ENCODE results near the gene NDUFB7.
A peak's percentile ranks its signal among the peaks of the same experiment; 100 is the strongest.

The NDUFB7 gene

GRCh38 chr19:14519860-14520407, 51.9 kb downstream of the NDUFB7 start:
- no peak for DNase-seq

- DNase-seq = no peak
Measured at GRCh38 chr19:14519245-14519859, 52.5 kb downstream of the NDUFB7 start.

DNA sequence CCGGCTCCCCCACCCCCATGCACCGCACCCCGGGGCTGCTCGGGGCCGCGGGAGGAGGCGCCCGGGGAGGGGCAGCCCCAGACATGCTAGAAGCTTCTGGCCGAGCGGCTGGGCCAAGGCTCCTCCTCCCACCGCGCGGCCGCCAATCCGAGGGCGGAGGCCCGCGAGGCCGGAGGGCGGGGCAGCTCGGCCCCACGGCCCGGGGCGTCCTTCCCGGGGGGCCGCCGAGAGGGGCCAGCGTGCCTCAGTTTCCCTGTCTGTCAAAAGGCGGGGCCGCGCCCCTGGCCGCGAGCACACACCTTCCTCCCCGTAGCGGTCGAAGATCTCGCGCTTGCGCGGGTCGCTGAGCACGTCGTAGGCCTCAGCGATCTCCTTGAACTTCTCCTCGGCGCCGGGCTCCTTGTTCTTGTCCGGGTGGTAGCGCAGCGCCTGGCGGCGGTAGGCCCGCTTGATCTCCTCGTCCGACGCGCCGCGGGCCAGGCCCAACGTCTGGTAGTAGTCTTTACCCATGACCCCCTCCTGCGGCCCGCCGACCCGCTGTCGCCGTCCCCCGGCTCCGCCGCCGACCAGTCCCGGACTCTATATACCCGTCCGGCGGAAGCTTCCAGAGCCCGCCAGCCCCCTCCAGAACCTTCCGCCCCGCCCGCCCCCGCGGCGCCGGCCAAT, 53.9 kb downstream of the NDUFB7 start, which contains the start of gene DNAJB1:
Gene DNAJB1, minus strand, starts transcription at position 558 of the 666 bp plus-strand sequence. Its CDS starts 48 bp downstream, at position 510.
- DNase-seq = peak; percentile 82

GRCh38 chr19:14517446-14517839, 54.4 kb downstream of the NDUFB7 start:
- no peak for DNase-seq

- peak; percentile 21 for DNase-seq
Measured at GRCh38 chr19:14516746-14517438, 55.0 kb downstream of the NDUFB7 start.

All from CD4-positive, alpha-beta T cell treated with Interleukin-15 for 1 hour (primary cell).